Loucy (cell line): ENCODE results near the gene SNX14.

Experiments
- H2AFZ ChIP-seq: fragments of 200-600 bp; sonication (generic); 2 replicates; pipeline ENCODE4 v1.6.0; 2016; ENCODE audit warnings: antibody characterized with exemption, mild to moderate bottlenecking, low read length, moderate library complexity
- H3F3A ChIP-seq: fragments of 200-600 bp; 2 replicates; pipeline ENCODE4 v1.6.0; 2016; ENCODE audit warnings: antibody characterized with exemption, low read depth, mild to moderate bottlenecking
- H3K27me3 ChIP-seq: fragments of 200-600 bp; sonication (generic); 2 replicates; pipeline ENCODE4 v1.6.1; 2014; ENCODE audit warnings: low read length, mild to moderate bottlenecking; ENCODE audit not compliant: insufficient read depth, poor library complexity, severe bottlenecking
- H3K36me3 ChIP-seq: fragments of 200-600 bp; sonication (generic); 2 replicates; pipeline ENCODE4 v1.6.1; 2016; ENCODE audit warnings: low read length; ENCODE audit not compliant: insufficient read depth
- H3K4me1 ChIP-seq: fragments of 200-600 bp; sonication (generic); 2 replicates; pipeline ENCODE4 v1.5.1; 2014; ENCODE audit warnings: low read length, mild to moderate bottlenecking; ENCODE audit not compliant: insufficient read depth, poor library complexity, severe bottlenecking
- H3K4me2 ChIP-seq: fragments of 200-600 bp; sonication (generic); 2 replicates; pipeline ENCODE4 v1.6.0; 2014; ENCODE audit warnings: antibody characterized with exemption, low read length, low read depth, mild to moderate bottlenecking; ENCODE audit not compliant: poor library complexity, severe bottlenecking
- H3K4me3 ChIP-seq: fragments of 200-600 bp; sonication (generic); 2 replicates; pipeline ENCODE4 v1.5.1; 2014; ENCODE audit warnings: low read length, mild to moderate bottlenecking, mixed read lengths; ENCODE audit not compliant: poor library complexity, severe bottlenecking
- H3K79me2 ChIP-seq: fragments of 200-600 bp; sonication (generic); 2 replicates; pipeline ENCODE4 v1.6.1; 2014; ENCODE audit warnings: low read length; ENCODE audit not compliant: insufficient read depth
- H3K9ac ChIP-seq: fragments of 200-600 bp; sonication (generic); 2 replicates; pipeline ENCODE4 v1.6.0; 2014; ENCODE audit warnings: mild to moderate bottlenecking, low read depth, low read length, moderate library complexity; ENCODE audit not compliant: poor library complexity, severe bottlenecking
- H3K9me2 ChIP-seq: fragments of 200-600 bp; sonication (generic); replicated peaks from 2 replicates; pipeline ENCODE4 v1.6.1; 2016; ENCODE audit warnings: low read depth, low read length, mixed read lengths
- H3K9me3 ChIP-seq: fragments of 200-600 bp; sonication (generic); 2 replicates; pipeline ENCODE4 v1.6.1; 2014; ENCODE audit warnings: mild to moderate bottlenecking, antibody characterized with exemption, low read length, low read depth; ENCODE audit not compliant: insufficient read depth
- H4K20me1 ChIP-seq: fragments of 200-600 bp; sonication (generic); 2 replicates; pipeline ENCODE4 v1.6.0; 2014; ENCODE audit warnings: antibody characterized with exemption, low read length, mild to moderate bottlenecking; ENCODE audit not compliant: insufficient read depth, poor library complexity, severe bottlenecking
- CTCF ChIP-seq: fragments of 200-600 bp; sonication (generic); conservative IDR thresholded peaks from 2 replicates; pipeline ENCODE4 v1.5.1; 2014; ENCODE audit warnings: mild to moderate bottlenecking, antibody characterized with exemption, low read length
- EZH2phosphoT487 ChIP-seq: fragments of 200-600 bp; IDR thresholded peaks from 2 replicates; pipeline ENCODE4 v1.6.1; 2018; ENCODE audit warnings: antibody characterized with exemption, mild to moderate bottlenecking, moderate library complexity, borderline replicate concordance

SNX14 gene

GRCh38 chr6:85473748-85474147, 119.9 kb downstream of the SNX14 start:
- no peak overlapping the region for H3K4me3 ChIP-seq
- no peak overlapping the region for H2AFZ ChIP-seq
- H3K36me3 ChIP-seq, result no peaks in the 10 kb centered on the region
- H3K9me2 ChIP-seq, result no peaks in the 10 kb centered on the region
- TF ChIP-seq EZH2phosphoT487, result no peak
- no peaks in the 10 kb centered on the region for H3K27me3 ChIP-seq
- H3K79me2 ChIP-seq, result no peaks in the 10 kb centered on the region
- H3K9ac ChIP-seq, result no peak overlapping the region
- H3F3A ChIP-seq, result no peaks in the 10 kb centered on the region
- H3K4me2 ChIP-seq, result no peak overlapping the region
- no peaks in the 10 kb centered on the region for H4K20me1 ChIP-seq
- peaks cover 15% of the 10 kb centered on the region for H3K4me1 ChIP-seq
- no peaks in the 10 kb centered on the region for H3K9me3 ChIP-seq

- Histone ChIP-seq H3K4me2 (no peak overlapping the region), H3K4me1 (peaks cover 15% of the 10 kb centered on the region), H2AFZ (no peak overlapping the region), H4K20me1 (no peaks in the 10 kb centered on the region), H3K9me2 (no peaks in the 10 kb centered on the region), H3K9me3 (no peaks in the 10 kb centered on the region), H3K79me2 (no peaks in the 10 kb centered on the region), H3K27me3 (no peaks in the 10 kb centered on the region), H3K9ac (no peak overlapping the region), H3K4me3 (no peak overlapping the region), H3K36me3 (no peaks in the 10 kb centered on the region), H3F3A (no peaks in the 10 kb centered on the region)
- no peak for TF ChIP-seq CTCF
- TF ChIP-seq EZH2phosphoT487, result no peak
Observed at GRCh38 chr6:85472744-85473143, 120.9 kb downstream of the SNX14 start.

- no peaks in the 10 kb centered on the region for H4K20me1 ChIP-seq
- no peaks in the 10 kb centered on the region for H3K27me3 ChIP-seq
- no peaks in the 10 kb centered on the region for H3K9me3 ChIP-seq
- H3K9me2 ChIP-seq, result no peaks in the 10 kb centered on the region
- TF ChIP-seq CTCF (no peak), EZH2phosphoT487 (no peak)
- H3K4me2 ChIP-seq, result no peak overlapping the region
- peak overlapping the region; percentile 35; the same call in 1 of the 2 replicates for H2AFZ ChIP-seq
- no peaks in the 10 kb centered on the region for H3K79me2 ChIP-seq
- H3K4me1 ChIP-seq, result peaks cover 23% of the 10 kb centered on the region
- H3K9ac ChIP-seq, result no peak overlapping the region
- no peaks in the 10 kb centered on the region for H3K36me3 ChIP-seq
- H3F3A ChIP-seq, result no peaks in the 10 kb centered on the region
- H3K4me3 ChIP-seq, result no peak overlapping the region
Observed at GRCh38 chr6:85470023-85470410, 123.6 kb downstream of the SNX14 start.

- Histone ChIP-seq H3K27me3 (no peaks in the 10 kb centered on the region), H3K9me2 (no peaks in the 10 kb centered on the region), H3F3A (no peaks in the 10 kb centered on the region), H3K36me3 (no peaks in the 10 kb centered on the region), H2AFZ (peak overlapping the region; percentile 35; the same call in 1 of the 2 replicates), H4K20me1 (no peaks in the 10 kb centered on the region), H3K9ac (no peak overlapping the region), H3K4me2 (no peak overlapping the region), H3K79me2 (no peaks in the 10 kb centered on the region), H3K4me3 (no peak overlapping the region), H3K9me3 (no peaks in the 10 kb centered on the region), H3K4me1 (peaks cover 29% of the 10 kb centered on the region)
- no peak for TF ChIP-seq EZH2phosphoT487
- TF ChIP-seq CTCF, result no peak
Observed at GRCh38 chr6:85469276-85470022, 124.2 kb downstream of the SNX14 start.
